ENCODE data around the gene KLK8.

KLK8 gene

DNA sequence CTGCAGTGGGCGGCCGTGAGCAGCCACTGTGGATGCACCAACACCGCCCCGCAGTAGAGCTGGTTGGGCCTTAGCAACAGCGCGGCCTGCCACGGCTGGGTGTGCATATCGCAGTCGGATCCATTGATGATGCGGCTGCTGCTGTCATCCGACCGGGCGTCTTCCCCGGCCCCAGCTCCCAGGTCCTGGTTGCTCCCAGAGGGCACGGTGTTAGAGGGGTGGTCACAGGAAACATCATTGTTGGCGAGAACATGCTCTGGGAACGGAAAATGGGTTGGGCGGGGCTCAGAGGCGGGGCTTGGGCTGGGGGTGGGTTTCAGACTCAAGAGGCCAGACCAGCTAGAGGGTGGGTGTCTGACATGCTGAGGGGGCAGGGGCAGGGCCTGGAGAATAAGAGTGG lies 51.5 kb downstream of the KLK8 start:
- no peak for DNase-seq (ENCODE audit: low read depth, low spot score)

DNA sequence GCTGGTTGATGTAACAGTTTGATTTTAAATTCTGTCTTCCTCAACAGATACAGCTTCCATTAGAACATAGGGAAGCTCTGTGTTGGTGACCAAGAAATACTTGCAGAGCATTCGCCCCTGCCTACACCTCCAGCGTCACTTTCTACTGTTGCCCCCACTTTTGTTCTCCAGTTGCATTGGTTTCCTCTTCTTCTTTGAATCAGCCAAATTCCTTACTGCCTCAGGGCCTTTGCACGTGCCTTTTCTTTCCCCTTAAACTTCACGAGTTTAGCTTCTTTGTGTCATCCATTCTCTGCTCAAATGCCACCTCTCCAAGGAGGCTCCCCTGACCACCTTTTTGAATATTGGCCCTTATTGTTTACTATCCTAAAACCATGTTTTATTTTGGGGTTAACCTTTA lies 54.3 kb downstream of the KLK8 start:
- no peak for DNase-seq (ENCODE audit: low read depth, low spot score)
